H1 (cell line): Measurements from ENCODE around the gene SIGLEC15. TPM values are rescaled to one million over a fixed set of nuclear protein-coding genes. Genes with fewer than 3 reads are reported as not detected.

ENCODE experiments used
- CTCF ChIA-PET: fragments of 300-600 bp; sonication (Branson Sonifier 250); formaldehyde crosslinking; loops from one replicate; lab custom pipeline; 2021; ENCODE audit not compliant: partially characterized antibody; lab: Charles Lee
- POLR2A ChIA-PET: fragments of 300-600 bp; sonication (Branson Sonifier 250); formaldehyde crosslinking; loops from one replicate; lab custom pipeline; 2021; ENCODE audit warnings: inconsistent platforms; ENCODE audit not compliant: partially characterized antibody; lab: Charles Lee
- DNase-seq, 2 experiments: peaks; one replicate each; pipeline versions ENCODE4 v3.0.0 to v3.0.0-alpha.2; 2010 to 2022; ENCODE audit warnings: low spot score in 2 of 2, low read depth in 1 of 2, mixed read lengths in 1 of 2
- FAIRE-seq: peaks from 2 replicates; lab custom pipeline; 2011; peaks lifted over from hg19 to GRCh38; lab: Jason Lieb, UNC
- H2AFZ ChIP-seq: 2 replicates; pipeline ENCODE4 v1.8.1; 2012; ENCODE audit warnings: low read length, inconsistent platforms
- H2AK5ac ChIP-seq: 2 replicates; pipeline ENCODE4 v1.6.1; 2013; ENCODE audit warnings: low read depth, low read length
- H2BK120ac ChIP-seq: replicated peaks from 2 replicates; pipeline ENCODE3; 2013; ENCODE audit warnings: low read depth, low read length, inconsistent platforms
- H2BK12ac ChIP-seq: 2 replicates; pipeline ENCODE4 v1.6.1; 2013; ENCODE audit warnings: low read depth, low read length
- H2BK15ac ChIP-seq: 2 replicates; pipeline ENCODE4 v1.6.1; 2013; ENCODE audit warnings: low read length
- H2BK20ac ChIP-seq: 2 replicates; pipeline ENCODE4 v1.6.1; 2013; ENCODE audit warnings: low read length
- H2BK5ac ChIP-seq: 2 replicates; pipeline ENCODE4 v1.6.1; 2013; ENCODE audit warnings: low read depth, low read length
- H3K14ac ChIP-seq: 2 replicates; pipeline ENCODE4 v1.6.1; 2013; ENCODE audit warnings: inconsistent platforms; ENCODE audit not compliant: insufficient read length
- H3K18ac ChIP-seq: 2 replicates; pipeline ENCODE4 v1.6.1; 2013; ENCODE audit warnings: low read length; ENCODE audit errors: extremely low read depth
- H3K23ac ChIP-seq: 2 replicates; pipeline ENCODE4 v1.6.1; 2013; ENCODE audit warnings: inconsistent platforms; ENCODE audit not compliant: insufficient read length
- H3K23me2 ChIP-seq: 2 replicates; pipeline ENCODE4 v1.6.1; 2013; ENCODE audit warnings: low read depth, low read length
- H3K27ac ChIP-seq: 2 replicates; pipeline ENCODE4 v1.6.1; 2011; ENCODE audit warnings: low read depth, low read length, inconsistent platforms
- H3K27me3 ChIP-seq, 4 experiments: replicated peaks in 1 of 4; 1 replicate in 1 of 4; 2 replicates in 3 of 4; pipeline versions ENCODE4 v1.6.1 to v1.8.1; 2011 to 2013; ENCODE audit warnings: low read length in 3 of 4, mild to moderate bottlenecking in 3 of 4, inconsistent platforms in 2 of 4, mixed read lengths in 2 of 4, moderate library complexity in 1 of 4; ENCODE audit not compliant: control insufficient read depth in 3 of 4, insufficient read depth in 3 of 4; ENCODE audit errors: extremely low read depth in 1 of 4
- H3K36me3 ChIP-seq, 4 experiments: 2 replicates each; pipeline versions ENCODE4 v1.6.1 to v1.8.1; 2011 to 2013; ENCODE audit warnings: mild to moderate bottlenecking in 4 of 4, low read length in 3 of 4, moderate library complexity in 2 of 4, control low read depth in 1 of 4, inconsistent platforms in 1 of 4; ENCODE audit not compliant: insufficient read depth in 4 of 4, control insufficient read depth in 2 of 4
- H3K4ac ChIP-seq: replicated peaks from 2 replicates; pipeline ENCODE3; 2013; ENCODE audit warnings: low read length, low read depth, mixed read lengths, inconsistent platforms; ENCODE audit not compliant: insufficient read length
- H3K4me1 ChIP-seq, 4 experiments: replicated peaks in 1 of 4; 1 replicate in 1 of 4; 2 replicates in 3 of 4; pipeline versions ENCODE4 v1.6.1 to v1.8.1; 2011 to 2013; ENCODE audit warnings: low read length in 3 of 4, inconsistent platforms in 2 of 4, mixed read lengths in 1 of 4; ENCODE audit not compliant: insufficient read depth in 4 of 4, control insufficient read depth in 3 of 4
- H3K4me2 ChIP-seq, 2 experiments: 2 replicates each; pipeline versions ENCODE4 v1.6.1 to v1.8.1; 2011 to 2013; ENCODE audit warnings: low read depth in 2 of 2, low read length in 2 of 2, control low read depth in 1 of 2, inconsistent platforms in 1 of 2, mild to moderate bottlenecking in 1 of 2; ENCODE audit not compliant: insufficient read depth in 1 of 2
- H3K4me3 ChIP-seq, 4 experiments: fragments of 200-600, 300-600 bp in 1 of 4; sonication (generic), shearing (Covaris generic), sonication (Bioruptor Twin) in 1 of 4; 2 replicates each; pipeline versions ENCODE4 v1.5.1 to v1.8.1; 2011 to 2016; ENCODE audit warnings: low read length in 4 of 4, low read depth in 3 of 4, control low read depth in 2 of 4, inconsistent platforms in 2 of 4, mild to moderate bottlenecking in 2 of 4, mixed read lengths in 1 of 4, moderate library complexity in 1 of 4; ENCODE audit not compliant: insufficient read depth in 2 of 4; ENCODE audit errors: extremely low read depth in 1 of 4
- H3K56ac ChIP-seq: replicated peaks from 2 replicates; pipeline ENCODE3; 2013; ENCODE audit warnings: low read depth, mild to moderate bottlenecking, mixed read lengths, low read length, inconsistent platforms; ENCODE audit not compliant: insufficient read length
- H3K79me1 ChIP-seq: 2 replicates; pipeline ENCODE4 v1.6.1; 2013; ENCODE audit warnings: low read depth, low read length, control low read depth
- H3K79me2 ChIP-seq, 2 experiments: 2 replicates each; pipeline versions ENCODE4 v1.6.1 to v1.8.1; 2012 to 2013; ENCODE audit warnings: low read length in 2 of 2, mild to moderate bottlenecking in 2 of 2, inconsistent platforms in 1 of 2; ENCODE audit not compliant: insufficient read depth in 2 of 2, control insufficient read depth in 1 of 2
- H3K9ac ChIP-seq, 4 experiments: replicated peaks in 1 of 4; 1 replicate in 1 of 4; 2 replicates in 3 of 4; pipeline versions ENCODE4 v1.6.1 to v1.8.1; 2011 to 2013; ENCODE audit warnings: low read depth in 3 of 4, low read length in 3 of 4, control low read depth in 2 of 4, mild to moderate bottlenecking in 2 of 4, moderate library complexity in 2 of 4, inconsistent platforms in 1 of 4; ENCODE audit errors: extremely low read depth in 1 of 4
- H3K9me3 ChIP-seq, 2 experiments: 2 replicates each; pipeline versions ENCODE4 v1.6.1 to v1.8.1; 2012 to 2013; ENCODE audit warnings: mild to moderate bottlenecking in 2 of 2, moderate library complexity in 2 of 2, control low read depth in 1 of 2, inconsistent platforms in 1 of 2, low read depth in 1 of 2, low read length in 1 of 2, mixed read lengths in 1 of 2; ENCODE audit not compliant: insufficient read depth in 2 of 2
- H4K20me1 ChIP-seq, 2 experiments: replicated peaks in 1 of 2; 2 replicates each; pipeline versions ENCODE3 to v1.8.1; 2011 to 2013; ENCODE audit warnings: inconsistent platforms in 2 of 2, low read length in 2 of 2, mild to moderate bottlenecking in 1 of 2; ENCODE audit not compliant: insufficient read depth in 2 of 2, control insufficient read depth in 1 of 2
- H4K5ac ChIP-seq: 2 replicates; pipeline ENCODE4 v1.6.1; 2013; ENCODE audit warnings: low read length, low read depth, mixed read lengths, inconsistent platforms; ENCODE audit not compliant: insufficient read length
- H4K8ac ChIP-seq: 2 replicates; pipeline ENCODE4 v1.8.0; 2013; ENCODE audit warnings: mild to moderate bottlenecking, moderate library complexity, low read length, inconsistent platforms; ENCODE audit not compliant: insufficient read depth; ENCODE audit errors: extremely low read depth
- H4K91ac ChIP-seq: replicated peaks from 2 replicates; pipeline ENCODE3; 2013; ENCODE audit warnings: low read length, mixed read lengths, inconsistent platforms; ENCODE audit not compliant: insufficient read length
- BRCA1 ChIP-seq: IDR thresholded peaks from 2 replicates; pipeline ENCODE4 v1.6.1; 2012; ENCODE audit warnings: low read depth, low read length, improper control_type of control experiment
- CHD2 ChIP-seq: IDR thresholded peaks from 2 replicates; pipeline ENCODE4 v1.6.1; 2012; ENCODE audit warnings: low read length, improper control_type of control experiment
- GTF2F1 ChIP-seq: IDR thresholded peaks from 2 replicates; pipeline ENCODE4 v1.6.1; 2012; ENCODE audit warnings: low read depth, low read length, improper control_type of control experiment, borderline replicate concordance
- KDM4A ChIP-seq: IDR thresholded peaks from one replicate; pipeline ENCODE4 v1.7.1; 2012; ENCODE audit warnings: low read depth, mild to moderate bottlenecking, moderate library complexity, low read length, inconsistent platforms; ENCODE audit not compliant: severe bottlenecking
- NANOG ChIP-seq: IDR thresholded peaks from 2 replicates; pipeline ENCODE4 v1.6.1; 2011; ENCODE audit warnings: low read length, low read depth, mild to moderate bottlenecking, inconsistent platforms; ENCODE audit not compliant: insufficient read depth, poor library complexity, severe bottlenecking
- SIX5 ChIP-seq: IDR thresholded peaks from 2 replicates; pipeline ENCODE4 v1.6.1; 2011; ENCODE audit warnings: mild to moderate bottlenecking, low read depth, low read length
- SUZ12 ChIP-seq: fragments of 200-600 bp; sonication (generic); IDR thresholded peaks from 2 replicates; pipeline ENCODE4 v1.6.1; 2012; ENCODE audit warnings: mild to moderate bottlenecking, inconsistent platforms, low read length, moderate library complexity, mixed read lengths
- WGBS, 2 experiments: shearing (Covaris generic) in 1 of 2; methylation state at CpG; one replicate each; pipeline versions ENCODE4 v1.1.6 to v1.1.7; 2013 to 2015; ENCODE audit warnings: low lambda C conversion rate in 2 of 2, mixed read lengths in 2 of 2, inconsistent platforms in 1 of 2, low coverage in 1 of 2, missing lambda C conversion rate in 1 of 2; ENCODE audit not compliant: insufficient replicate concordance in 2 of 2, insufficient coverage in 1 of 2, insufficient read length in 1 of 2; ENCODE audit errors: extremely low coverage in 1 of 2, missing lambda C conversion rate in 1 of 2; 5-methylcytosine and 5-hydroxymethylcytosine counted together
- polyA plus RNA-seq, 7 experiments: library from polyadenylated mRNA; depleted of rRNA in 3 of 7; stranded (reverse) in 5 of 7; unstranded in 2 of 7; fragments of >200 nt in 5 of 7; fragments of 200-250 nt in 2 of 7; gene quantifications; 1 replicate in 5 of 7; 2 replicates in 1 of 7; 4 replicates in 1 of 7; pipeline versions ENCODE4 v1.2.1 to v1.2.3, GENCODE V29; 2011 to 2013; ENCODE audit warnings: missing spikeins in 2 of 7, mixed read lengths in 2 of 7
- total RNA-seq: library from RNA; stranded (reverse); fragmentation: NEBNext Ultra II Directional; extraction: Animal tissue kit (Norgen Biotek cat#: 25700); gene quantifications from 2 replicates; pipeline ENCODE4 v1.2.1, GENCODE V29; 2021
- TF ChIP-seq, protein P1 (sequence below): IDR thresholded peaks from 2 replicates; pipeline ENCODE4 v1.6.1; 2012; ENCODE audit warnings: inconsistent platforms
- TF ChIP-seq, protein P2 (sequence below), 3 experiments: IDR thresholded peaks; 1 replicate in 2 of 3; 2 replicates in 1 of 3; pipeline versions ENCODE4 v1.5.1 to v1.6.1; 2011; ENCODE audit warnings: low read length in 3 of 3, mild to moderate bottlenecking in 3 of 3, inconsistent platforms in 2 of 3, low read depth in 1 of 3, moderate library complexity in 1 of 3; ENCODE audit not compliant: insufficient read depth in 1 of 3; ENCODE audit errors: control extremely low read depth in 1 of 3
- TF ChIP-seq, protein P3 (sequence below): IDR thresholded peaks from 2 replicates; pipeline ENCODE4 v1.6.1; 2011; ENCODE audit warnings: low read length, improper control_type of control experiment

The SIGLEC15 gene
- total and polyA plus RNA-seq, 2 of the 8 experiments (the other 6 are each of a cell fraction or from before 2014, with no cell fraction given) = 0.20 to 0.37 TPM

DNA sequence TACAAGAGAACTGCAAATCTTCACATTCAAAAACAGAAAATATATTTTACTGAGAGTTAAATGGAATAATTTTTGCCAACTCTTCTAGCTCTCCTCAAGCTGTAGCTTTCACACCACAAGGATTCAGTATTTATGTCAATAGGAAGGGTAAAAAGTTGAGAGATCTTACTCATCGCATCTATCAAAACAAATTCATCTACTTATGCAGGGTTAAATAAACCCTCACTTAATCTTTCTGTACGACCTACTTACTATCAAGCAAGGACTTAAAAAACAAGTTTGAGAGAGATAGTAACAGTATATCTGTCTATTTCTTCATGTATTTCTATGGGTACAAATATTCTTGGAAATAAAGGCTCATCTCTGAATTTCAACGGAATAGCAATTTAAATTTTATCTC, 35.5 kb downstream of the SIGLEC15 start:
- Histone ChIP-seq H2AFZ (no peak overlapping the region), H3K4me2 (no peak overlapping the region), H4K91ac (no peak overlapping the region), H3K9me3 (no peaks in the 10 kb centered on the region), H3K4me3 (no peak overlapping the region), H3K4ac (no peak overlapping the region), H3K56ac (no peak overlapping the region), H2BK12ac (no peak overlapping the region), H3K23me2 (no peaks in the 10 kb centered on the region), H3K9ac (no peak overlapping the region), H2BK20ac (no peak overlapping the region), H4K8ac (no peak overlapping the region), H3K79me1 (no peaks in the 10 kb centered on the region), H3K27me3 (no peaks in the 10 kb centered on the region), H2BK120ac (no peak overlapping the region), H3K27ac (no peak overlapping the region), H3K36me3 (peaks cover 5 to 42% (median 16%) of the 10 kb centered on the region in 4 experiments), H3K23ac (no peak overlapping the region), H2BK5ac (no peak overlapping the region), H4K5ac (no peak overlapping the region), H3K4me1 (no peaks in the 10 kb centered on the region), H4K20me1 (no peaks in the 10 kb centered on the region), H2AK5ac (no peak overlapping the region), H3K18ac (no peak overlapping the region), H2BK15ac (no peak overlapping the region), H3K79me2 (no peaks in the 10 kb centered on the region), H3K14ac (no peak overlapping the region)
- POLR2A ChIA-PET = no interaction called here
- DNase-seq = no peak
- 86% methylated on average over 3 of the region's 3 CpGs; no CpG with 5 or more reads in 1 of the 2 experiments for WGBS, 2 experiments
- FAIRE-seq = no peak
- CTCF ChIA-PET = interaction anchor here (0.8 to 2.1 kb wide), 7 partner anchors 9 to 195 kb away, joined by 3 to 6 read pairs (median 3); no protein-coding TSS in a partner anchor
- TF ChIP-seq NANOG = no peak
- TF ChIP-seq KDM4A = no peak
- TF ChIP-seq, protein P1, sequence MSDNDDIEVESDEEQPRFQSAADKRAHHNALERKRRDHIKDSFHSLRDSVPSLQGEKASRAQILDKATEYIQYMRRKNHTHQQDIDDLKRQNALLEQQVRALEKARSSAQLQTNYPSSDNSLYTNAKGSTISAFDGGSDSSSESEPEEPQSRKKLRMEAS = no peak
- TF ChIP-seq, protein P2, sequence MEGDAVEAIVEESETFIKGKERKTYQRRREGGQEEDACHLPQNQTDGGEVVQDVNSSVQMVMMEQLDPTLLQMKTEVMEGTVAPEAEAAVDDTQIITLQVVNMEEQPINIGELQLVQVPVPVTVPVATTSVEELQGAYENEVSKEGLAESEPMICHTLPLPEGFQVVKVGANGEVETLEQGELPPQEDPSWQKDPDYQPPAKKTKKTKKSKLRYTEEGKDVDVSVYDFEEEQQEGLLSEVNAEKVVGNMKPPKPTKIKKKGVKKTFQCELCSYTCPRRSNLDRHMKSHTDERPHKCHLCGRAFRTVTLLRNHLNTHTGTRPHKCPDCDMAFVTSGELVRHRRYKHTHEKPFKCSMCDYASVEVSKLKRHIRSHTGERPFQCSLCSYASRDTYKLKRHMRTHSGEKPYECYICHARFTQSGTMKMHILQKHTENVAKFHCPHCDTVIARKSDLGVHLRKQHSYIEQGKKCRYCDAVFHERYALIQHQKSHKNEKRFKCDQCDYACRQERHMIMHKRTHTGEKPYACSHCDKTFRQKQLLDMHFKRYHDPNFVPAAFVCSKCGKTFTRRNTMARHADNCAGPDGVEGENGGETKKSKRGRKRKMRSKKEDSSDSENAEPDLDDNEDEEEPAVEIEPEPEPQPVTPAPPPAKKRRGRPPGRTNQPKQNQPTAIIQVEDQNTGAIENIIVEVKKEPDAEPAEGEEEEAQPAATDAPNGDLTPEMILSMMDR (IDR thresholded peaks at IDR 0.05; ENCODE audit: control extremely low read depth in 1 of 3, insufficient read depth in 1 of 3, low read depth in 1 of 3, low read length in 3 of 3) = no peak
- TF ChIP-seq CHD2 = no peak
- no peak for TF ChIP-seq GTF2F1
- TF ChIP-seq, protein P3, sequence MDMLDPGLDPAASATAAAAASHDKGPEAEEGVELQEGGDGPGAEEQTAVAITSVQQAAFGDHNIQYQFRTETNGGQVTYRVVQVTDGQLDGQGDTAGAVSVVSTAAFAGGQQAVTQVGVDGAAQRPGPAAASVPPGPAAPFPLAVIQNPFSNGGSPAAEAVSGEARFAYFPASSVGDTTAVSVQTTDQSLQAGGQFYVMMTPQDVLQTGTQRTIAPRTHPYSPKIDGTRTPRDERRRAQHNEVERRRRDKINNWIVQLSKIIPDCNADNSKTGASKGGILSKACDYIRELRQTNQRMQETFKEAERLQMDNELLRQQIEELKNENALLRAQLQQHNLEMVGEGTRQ = no peak
- no peak for TF ChIP-seq SIX5
- TF ChIP-seq SUZ12 = no peak
- no peak for TF ChIP-seq BRCA1
